Measurements from ENCODE around the gene LGMN.

- TF ChIP-seq CTCF (conservative IDR thresholded peaks at IDR 0.05; ENCODE audit: low read depth in 2 of 2) (no peak), EZH2phosphoT487 (IDR thresholded peaks at IDR 0.05; ENCODE audit: unreplicated experiment) (no peak), EZH2 (IDR thresholded peaks at IDR 0.05; ENCODE audit: low read depth, unreplicated experiment) (no peak)
Measured at GRCh38 chr14:92660571-92660970, 87.9 kb downstream of the LGMN start.

Data from GM23338 (cell line).